ENCODE measurements around the gene RNU6-7.

RNU6-7 gene

DNA sequence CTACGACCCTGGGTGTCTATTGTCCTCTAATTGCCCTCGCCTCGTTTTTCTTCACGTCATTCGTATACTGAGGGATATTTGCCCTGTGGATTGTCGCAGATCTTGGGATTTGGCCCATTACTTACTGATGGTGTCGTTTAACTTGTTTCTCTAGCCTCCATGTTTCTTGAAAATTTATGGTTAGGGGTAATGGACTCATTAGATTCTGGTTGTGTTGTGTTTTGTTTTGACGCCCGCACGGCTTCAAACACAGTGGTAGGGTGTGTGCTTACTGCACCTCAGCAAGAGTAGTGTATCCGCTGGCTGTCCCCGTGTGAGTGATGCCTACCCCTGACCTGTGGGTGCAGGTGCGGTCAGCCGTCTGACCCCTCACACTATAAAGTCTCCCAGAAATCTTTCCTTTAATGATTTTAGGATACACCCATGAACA lies 2.1 kb downstream of the RNU6-7 start:
- no peak for DNase-seq (ENCODE audit: low read depth in 2 of 2, low spot score in 1 of 2)

DNA sequence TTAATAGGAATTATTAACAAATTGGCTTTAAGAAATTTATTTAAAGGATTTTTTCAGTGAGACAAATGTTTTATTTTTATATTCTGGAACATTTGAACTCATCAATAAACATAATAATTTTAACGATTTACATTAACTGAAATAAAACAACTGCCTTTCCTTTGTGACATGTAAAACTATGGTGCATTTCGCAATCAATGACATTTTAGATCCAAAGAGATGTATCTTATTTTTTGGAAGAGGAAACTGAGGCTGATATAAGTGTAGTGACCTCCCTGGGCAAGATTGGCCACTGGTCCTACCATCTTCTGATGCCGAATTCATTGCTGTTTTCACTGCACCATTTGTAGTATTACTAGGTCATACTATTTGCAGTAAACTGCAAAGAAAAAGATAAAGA lies 3.7 kb downstream of the RNU6-7 start:
- no peak for DNase-seq (ENCODE audit: low read depth in 2 of 2, low spot score in 1 of 2)

DNA sequence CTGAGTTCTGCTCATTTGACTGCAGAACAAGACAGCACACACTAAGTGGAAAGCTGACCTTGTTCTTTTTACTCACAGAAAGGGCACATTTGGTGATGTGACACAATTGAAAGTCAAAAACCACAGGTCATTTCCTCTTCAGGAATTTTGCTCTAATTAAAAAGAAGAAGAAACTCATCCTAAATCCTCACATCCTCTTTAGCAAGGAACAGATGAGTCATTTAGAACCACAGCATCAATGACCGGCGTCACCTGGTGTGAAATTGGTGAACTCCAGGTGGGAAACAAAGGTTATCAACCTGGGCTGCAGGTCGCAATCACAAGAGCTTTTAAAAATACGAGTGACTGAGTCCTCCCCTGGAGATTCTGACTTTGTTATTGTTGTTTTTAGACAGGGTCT lies 4.1 kb downstream of the RNU6-7 start:
- no peak for DNase-seq (ENCODE audit: low read depth in 2 of 2, low spot score in 1 of 2)

DNA sequence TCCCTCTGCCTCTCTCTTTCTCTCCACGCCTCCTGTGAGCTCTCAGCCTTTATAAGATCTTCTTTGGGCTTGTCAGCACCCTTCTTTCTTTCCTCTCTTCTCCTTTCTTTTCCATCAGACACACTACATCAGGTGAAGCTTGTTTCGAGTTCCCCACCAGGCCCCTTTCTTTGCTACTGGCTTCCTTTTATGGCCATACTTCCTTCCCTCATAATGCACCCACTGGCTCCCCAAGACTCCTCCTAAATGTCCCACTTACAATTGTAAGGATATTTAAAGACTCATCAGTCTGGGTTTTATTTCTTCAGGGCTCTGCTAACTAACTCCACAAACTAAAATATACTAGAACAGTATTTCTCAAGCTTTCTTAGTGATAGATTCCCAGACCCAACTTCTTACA lies 4.7 kb downstream of the RNU6-7 start:
- no peak for DNase-seq (ENCODE audit: low read depth in 2 of 2, low spot score in 1 of 2)

DNA sequence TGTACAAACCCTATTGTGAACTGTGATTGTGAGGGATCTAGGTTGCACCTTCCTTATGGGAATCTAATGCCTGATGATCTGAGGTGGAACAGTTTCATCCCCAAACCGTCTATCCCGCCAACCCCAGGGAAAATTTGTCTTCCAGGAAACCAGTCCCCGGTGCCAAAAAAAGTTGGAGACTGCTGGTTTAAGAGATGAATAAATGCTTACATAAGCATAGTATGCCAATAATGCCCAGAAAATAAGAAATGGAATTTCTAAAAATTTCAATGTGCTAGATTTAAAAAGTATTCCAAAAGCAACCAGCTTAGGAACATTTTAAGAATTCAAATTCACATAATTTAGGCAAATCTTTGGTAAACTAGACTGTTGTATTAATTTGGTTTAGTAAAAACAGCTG lies 6.6 kb downstream of the RNU6-7 start:
- DNase-seq (ENCODE audit: low read depth in 2 of 2, low spot score in 1 of 2) = no peak

DNA sequence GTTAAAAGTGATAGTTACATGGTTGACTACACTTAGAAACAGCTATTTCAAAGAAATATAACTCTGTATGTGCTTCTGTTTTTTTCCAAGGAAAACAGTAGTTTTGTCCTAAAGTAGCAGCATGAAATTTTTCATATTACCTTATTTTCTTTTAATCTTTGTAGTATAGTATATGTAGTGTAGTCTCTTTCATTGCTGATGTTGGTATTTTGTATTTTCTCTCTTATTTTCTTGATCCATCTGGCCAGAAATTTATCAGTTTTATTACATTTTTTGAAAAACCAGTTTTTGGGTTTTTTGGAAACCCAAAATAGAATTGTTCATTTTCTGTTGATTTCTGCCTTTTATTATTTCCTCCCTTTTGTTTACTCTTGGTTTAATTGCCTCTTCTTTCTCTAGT lies 7.6 kb downstream of the RNU6-7 start:
- no peak for DNase-seq (ENCODE audit: low read depth in 2 of 2, low spot score in 1 of 2)

DNA sequence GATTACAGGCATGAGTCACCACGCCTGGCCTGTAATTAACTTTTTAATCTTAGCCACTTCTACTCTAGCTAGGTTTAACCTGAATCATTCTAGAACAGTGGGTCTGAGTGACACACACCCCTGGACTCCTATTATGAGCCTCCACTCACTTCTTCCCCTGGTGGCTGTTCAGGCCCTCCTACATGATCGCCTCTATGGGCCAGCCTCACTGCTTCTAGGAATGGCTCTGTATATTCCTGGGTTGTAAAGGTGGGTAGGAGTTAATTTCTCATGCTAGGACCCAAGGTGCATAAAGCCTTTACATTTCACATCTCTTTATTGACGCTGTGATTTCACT lies 9.2 kb downstream of the RNU6-7 start:
- DNase-seq (ENCODE audit: low read depth in 2 of 2, low spot score in 1 of 2) = no peak

DNA sequence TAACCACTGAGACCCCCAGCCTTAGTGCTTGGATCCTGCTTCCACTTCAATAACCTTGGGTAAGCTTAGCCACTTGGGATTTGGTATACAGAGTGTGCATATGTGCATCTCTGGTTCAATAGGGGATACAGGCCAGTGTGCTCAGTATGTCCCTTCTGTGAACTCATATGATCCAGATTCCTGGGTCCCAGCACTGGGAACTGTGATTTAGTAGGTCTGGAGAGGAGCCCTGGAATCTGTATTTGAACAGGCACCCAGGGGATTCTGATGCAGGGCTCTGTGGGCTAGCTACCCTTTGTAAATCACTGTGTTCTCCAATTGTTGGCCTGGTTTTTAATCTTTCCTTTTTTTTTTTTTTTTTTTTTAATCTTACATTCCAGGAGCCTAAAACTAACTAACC lies 11.0 kb downstream of the RNU6-7 start:
- no peak for DNase-seq (ENCODE audit: low read depth in 2 of 2, low spot score in 1 of 2)

DNA sequence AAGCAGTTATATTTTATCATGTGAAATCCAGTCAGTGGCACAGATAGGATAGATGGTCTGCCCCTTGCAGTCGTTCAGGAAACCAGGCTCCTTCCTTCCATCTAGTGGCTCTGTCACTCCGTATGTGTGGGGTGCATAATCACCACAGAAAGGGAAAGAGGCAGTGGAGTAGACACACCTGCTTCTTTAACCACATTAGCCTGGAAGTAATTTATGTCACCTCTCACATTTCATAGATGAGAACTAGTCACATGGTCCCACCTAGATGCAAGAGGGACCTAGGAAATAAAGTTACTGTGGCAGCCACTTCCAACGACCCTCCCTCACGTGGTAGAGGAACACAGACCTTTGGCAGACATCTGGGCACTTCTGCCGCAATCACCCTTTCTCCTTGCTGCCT lies 15.5 kb downstream of the RNU6-7 start:
- DNase-seq (ENCODE audit: low read depth in 2 of 2, low spot score in 1 of 2) = no peak

DNA sequence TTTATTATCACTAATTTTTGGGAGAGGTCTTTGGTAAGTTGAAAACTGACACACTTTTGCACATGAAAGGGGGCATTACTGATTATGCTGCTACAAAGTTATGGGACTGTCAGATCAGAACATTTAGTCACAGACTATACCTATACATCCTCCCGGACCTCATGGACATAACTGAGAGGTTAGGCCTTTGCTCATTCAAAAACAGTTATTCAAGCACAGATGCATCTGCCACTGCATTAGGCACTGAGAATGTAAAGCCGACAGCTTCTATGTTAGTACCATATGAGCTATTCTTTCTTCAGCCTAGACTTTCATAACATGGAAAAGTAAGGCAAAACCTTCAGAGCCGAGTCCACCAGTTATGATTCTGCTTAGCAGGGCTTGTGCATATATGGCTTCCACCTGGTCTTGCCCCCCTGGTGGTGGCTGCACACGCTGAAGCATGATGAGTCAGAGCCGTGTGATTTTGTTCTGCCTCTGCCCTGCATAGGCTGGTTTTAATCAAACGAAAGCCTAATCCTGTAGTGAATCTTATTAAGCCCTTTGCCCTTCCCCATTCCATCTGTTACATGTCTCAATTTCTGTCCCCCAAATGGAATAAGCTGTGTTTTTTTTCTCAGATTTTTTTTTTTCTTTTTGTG lies 23.0 kb downstream of the RNU6-7 start:
- DNase-seq (ENCODE audit: low read depth in 2 of 2, low spot score in 1 of 2) = no peak

DNA sequence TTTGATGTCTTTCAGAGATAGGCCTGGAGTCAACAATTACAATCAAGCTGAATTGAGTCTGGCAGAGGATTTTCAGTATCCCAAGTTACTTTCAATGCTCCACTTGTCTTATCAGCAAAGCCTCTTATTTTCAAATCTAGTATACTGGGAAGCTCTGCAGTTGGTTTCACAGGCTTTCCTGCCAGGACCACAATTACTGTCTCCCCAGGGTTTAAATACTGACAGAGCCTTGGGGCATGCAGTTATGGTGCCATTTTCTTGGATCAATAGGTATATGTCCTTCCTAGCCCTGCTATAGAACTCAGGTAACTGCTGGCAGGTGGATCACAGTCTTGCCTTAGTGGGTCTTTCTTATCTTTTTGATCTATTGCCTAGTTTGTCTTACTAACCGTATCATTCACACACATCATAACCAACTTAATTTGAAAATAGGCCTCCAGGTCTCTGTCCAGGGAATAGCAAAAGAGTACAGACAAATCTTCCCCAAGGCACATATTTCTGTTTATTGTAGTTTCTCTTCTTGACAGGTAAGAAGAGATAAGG lies 23.6 kb downstream of the RNU6-7 start:
- DNase-seq (ENCODE audit: low read depth in 2 of 2, low spot score in 1 of 2) = no peak

DNA sequence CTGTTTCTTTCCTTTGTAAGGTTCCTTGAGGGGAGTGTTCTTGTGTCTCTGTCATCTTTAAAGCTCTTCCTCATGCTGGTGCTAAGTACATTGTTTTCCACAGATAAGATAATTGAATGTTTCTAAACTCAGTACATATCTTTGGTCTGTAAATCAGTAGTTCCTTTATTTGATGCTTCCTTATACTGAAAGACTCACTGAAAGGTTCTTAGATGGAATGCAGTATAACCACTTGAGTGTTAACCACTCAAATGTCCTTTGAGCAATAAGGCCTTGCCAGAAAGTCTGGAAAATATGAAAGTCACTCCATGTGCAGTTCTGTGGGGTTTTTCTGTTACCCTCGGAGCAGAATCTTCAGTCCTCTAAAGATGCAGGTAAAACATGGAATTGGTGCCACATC lies 24.2 kb downstream of the RNU6-7 start:
- no peak for DNase-seq (ENCODE audit: low read depth in 2 of 2, low spot score in 1 of 2)

DNA sequence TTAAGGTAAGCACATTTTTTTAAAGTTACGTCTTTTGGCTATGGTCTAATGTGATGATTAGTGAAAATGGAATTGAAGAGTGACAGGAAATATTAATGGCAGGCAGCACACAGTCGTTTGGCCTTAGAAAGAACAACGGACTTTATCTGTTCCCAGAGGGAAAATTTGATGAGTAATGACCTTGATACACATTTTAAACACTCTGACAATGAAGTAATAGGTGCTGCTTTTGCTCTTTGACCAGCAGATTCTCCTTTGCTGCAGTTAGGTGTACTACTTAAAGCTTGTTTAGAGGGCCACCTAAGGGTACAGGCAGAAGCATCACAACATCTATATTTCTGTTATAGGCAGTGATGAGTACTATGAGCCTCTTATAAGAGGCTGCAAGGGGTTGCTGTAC lies 28.3 kb downstream of the RNU6-7 start:
- no peak for DNase-seq (ENCODE audit: low read depth in 2 of 2, low spot score in 1 of 2)

DNA sequence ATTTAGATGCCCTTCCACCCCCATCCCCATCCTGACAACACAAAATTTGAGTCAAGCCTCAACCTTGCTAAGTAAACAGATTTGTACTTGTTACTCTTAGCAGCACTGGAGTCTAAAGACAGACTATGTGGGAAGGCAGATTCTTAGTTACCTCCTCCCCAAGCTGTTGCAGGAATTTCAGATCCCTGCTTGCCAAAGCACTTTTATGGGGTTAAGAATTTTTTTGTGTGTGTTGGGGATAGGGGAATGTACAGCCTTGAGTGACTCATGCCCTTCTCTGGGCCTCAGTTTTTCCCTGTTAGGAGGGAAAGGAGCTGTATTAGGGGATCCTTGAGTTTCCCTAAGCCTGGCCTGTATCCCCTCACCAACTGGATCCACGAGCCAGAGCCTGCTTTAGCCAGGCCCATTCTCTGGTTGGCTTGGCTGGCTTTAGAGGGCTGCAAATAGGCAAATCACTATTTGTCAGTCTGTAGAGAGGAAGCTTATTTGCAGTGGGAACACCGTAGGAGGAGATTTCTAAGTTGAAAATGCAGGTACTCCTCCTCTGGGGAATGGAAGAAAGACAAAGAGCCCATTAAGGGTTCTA lies 28.9 kb downstream of the RNU6-7 start:
- DNase-seq (ENCODE audit: low read depth in 2 of 2, low spot score in 1 of 2) = no peak

DNA sequence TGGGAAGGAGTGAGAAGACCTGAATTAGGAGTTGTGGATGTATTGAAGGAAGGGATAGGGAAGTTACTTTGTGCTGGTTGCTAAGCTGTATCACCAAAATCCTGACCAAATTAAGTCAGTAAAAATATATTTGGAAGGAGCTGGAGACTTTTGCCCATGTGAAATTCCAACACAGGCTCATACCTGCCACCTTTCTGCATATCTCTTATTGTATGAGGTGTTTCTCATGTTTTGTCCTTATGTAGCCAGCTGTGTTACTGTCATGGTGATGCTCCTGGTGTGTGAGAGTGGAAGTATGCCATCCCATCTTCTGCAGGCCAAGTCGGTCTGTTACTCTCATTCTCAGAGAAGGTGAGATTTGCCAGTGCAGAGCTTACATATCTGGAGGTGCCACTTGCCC lies 30.6 kb downstream of the RNU6-7 start:
- no peak for DNase-seq (ENCODE audit: low read depth in 2 of 2, low spot score in 1 of 2)

DNA sequence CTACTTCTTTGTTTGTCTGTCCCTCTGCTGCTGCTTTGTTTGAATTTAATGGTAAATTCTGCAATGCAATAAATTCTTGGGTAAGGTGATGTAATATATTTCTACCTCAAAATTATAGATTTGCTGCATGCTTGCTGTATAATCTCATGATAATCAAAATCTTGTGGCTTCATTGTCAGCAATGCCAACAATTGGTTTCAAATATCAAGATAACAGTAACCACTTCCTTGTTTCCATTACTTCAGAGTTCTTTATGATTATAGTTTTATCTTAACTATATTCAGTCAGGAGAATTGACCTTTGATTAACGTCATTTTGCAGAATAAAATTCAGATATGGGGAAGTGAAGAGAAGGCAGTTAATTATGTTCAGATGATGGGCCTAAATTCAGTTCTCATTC lies 31.4 kb downstream of the RNU6-7 start:
- no peak for DNase-seq (ENCODE audit: low read depth in 2 of 2, low spot score in 1 of 2)

DNA sequence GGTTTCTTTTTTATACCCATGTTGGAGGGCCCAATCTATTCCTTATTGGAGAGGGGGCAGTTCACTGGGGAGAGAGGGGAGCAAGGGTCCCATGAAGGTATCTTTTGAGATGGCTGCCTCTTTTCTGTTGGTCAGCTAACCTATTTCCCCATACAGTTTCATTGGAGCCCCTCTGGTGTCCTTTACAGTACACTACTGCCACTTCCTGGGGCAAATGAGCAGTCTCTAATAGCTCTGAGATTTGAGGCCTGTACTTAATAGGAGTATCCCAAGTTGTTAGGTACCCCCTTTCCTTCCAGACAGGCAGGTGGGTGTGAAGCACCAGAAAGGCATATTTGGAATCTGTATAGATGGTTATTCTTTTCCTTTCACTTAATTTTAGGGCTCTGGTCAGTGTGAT lies 42.6 kb downstream of the RNU6-7 start:
- no peak for DNase-seq (ENCODE audit: low read depth in 2 of 2, low spot score in 1 of 2)

DNA sequence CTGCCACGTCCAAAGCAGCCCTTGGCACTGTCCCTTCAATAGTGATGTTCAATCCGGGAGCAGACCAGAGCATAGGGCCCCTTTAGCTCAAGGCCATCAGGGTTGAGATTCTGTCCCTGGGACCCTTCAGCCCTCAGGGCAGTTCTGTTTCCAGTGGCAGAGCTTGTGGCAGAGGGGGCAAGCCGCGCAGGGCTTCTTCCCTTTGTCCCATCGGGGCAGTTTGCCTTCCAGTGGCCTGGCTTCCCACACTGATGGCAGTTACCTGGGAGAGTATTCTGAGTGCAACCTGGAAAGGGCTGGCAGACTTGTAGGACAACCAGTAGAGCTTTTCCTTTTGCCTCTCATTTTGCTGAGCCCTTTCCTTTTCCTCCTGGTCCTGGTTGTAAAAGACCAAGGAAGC lies 44.9 kb downstream of the RNU6-7 start:
- no peak for DNase-seq (ENCODE audit: low read depth in 2 of 2, low spot score in 1 of 2)

DNA sequence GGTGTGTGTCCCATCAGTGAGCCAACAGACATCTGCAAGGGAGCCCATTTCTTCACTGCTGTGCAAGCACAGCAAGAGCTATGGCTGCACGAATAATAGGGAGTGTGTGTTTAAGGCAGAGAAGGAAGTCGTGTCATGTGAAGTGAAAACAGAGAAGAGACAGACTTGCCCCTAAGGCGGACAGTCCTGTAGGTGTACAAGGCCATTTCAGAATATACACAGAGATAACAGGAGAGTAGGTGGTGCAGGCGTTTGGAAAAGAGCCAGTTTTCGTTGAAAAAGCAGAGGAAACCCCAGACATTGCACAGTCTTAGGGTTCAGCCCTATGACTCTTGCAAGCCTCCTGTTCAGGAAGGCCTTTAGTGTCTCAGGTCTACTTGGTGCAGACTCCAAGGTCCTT lies 47.5 kb downstream of the RNU6-7 start:
- DNase-seq (ENCODE audit: low read depth in 2 of 2, low spot score in 1 of 2) = no peak

DNA sequence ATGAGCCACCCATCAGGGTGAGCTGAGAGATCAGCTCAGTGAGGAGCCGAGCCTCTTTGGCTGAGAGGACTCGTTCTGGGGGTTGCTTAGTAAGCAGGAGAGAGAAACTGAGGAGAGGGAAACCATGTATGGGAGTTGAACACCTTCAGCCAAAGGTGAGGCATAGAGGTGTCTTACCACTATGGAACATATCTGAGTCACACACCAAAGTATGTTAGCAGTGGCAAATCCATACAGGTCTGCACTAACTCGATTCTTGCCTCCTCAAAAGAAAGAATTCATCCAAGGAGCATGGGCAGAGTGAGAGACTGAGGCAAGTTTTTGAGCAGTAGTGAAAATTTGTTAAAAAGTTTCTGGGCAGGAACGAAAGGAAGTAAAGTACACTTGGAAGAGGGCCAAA lies 47.9 kb downstream of the RNU6-7 start:
- no peak for DNase-seq (ENCODE audit: low read depth in 2 of 2, low spot score in 1 of 2)

DNA sequence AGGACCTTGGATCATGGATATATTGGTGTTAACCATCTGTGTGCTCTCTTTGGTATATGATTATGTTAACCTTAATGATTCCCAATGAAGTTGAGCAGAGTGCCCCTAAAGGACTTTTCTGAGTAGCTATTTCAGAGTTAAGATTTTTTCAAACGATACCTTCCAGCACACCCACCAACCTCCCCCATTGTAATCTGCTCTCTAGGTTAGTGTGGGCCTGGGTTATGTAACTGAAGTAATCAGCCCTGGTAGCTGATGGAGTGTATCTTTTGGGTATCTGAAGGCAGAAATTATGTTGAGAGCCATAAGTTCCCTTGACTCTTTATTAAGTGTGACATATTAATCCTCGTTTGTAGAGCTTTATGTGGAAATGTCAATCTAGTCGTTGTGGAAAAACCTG lies 48.8 kb downstream of the RNU6-7 start:
- no peak for DNase-seq (ENCODE audit: low read depth in 2 of 2, low spot score in 1 of 2)

DNA sequence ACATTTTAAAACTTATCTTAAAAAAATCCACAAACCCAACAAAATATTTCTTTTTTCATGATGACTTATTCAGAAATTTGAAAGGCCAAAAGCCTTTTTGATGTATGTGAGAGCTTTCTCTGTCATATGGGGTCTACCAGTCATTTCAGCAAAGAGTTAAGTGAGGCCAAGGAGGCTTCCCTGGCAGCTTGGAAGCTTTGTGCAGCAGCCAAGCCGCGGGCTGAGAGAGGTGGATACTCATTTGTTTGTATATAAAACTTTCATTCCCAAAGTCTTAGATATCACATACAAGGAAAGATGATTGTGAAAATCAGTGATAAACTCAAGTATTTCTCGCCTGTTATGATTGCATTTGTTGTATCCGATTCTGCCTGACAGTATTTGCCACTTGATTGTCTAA lies 49.7 kb downstream of the RNU6-7 start:
- no peak for DNase-seq (ENCODE audit: low read depth in 2 of 2, low spot score in 1 of 2)
